Aorta (tissue), 5 donors: ENCODE data around the gene PARD6G. TPM values are rescaled to one million over a fixed set of nuclear protein-coding genes. Genes with fewer than 3 reads are reported as not detected.

ENCODE experiments used
- ATAC-seq: fragments of 200-7000 bp; cut with Tn5 transposase; one replicate; pipeline ENCODE4 v1.9.1; 2022; ENCODE audit warnings: moderate library complexity; ENCODE audit not compliant: low FRiP score
- DNase-seq, 2 donors: peaks; one replicate each; pipeline ENCODE4 v3.0.0-alpha.2; 2020
- H3K27ac ChIP-seq, 2 donors: one replicate each; pipeline ENCODE4 v1.5.1; 2013; ENCODE audit warnings: low read length in 2 of 2, mild to moderate bottlenecking in 2 of 2, moderate library complexity in 2 of 2, control low read depth in 1 of 2, inconsistent platforms in 1 of 2, low read depth in 1 of 2
- H3K27me3 ChIP-seq, 2 donors: one replicate each; pipeline ENCODE4 v1.6.1; 2013; ENCODE audit warnings: control low read depth in 1 of 2, low read length in 1 of 2, mild to moderate bottlenecking in 1 of 2, moderate library complexity in 1 of 2; ENCODE audit not compliant: insufficient read depth in 2 of 2, control insufficient read depth in 1 of 2
- H3K36me3 ChIP-seq, 2 donors: one replicate each; pipeline ENCODE4 v1.6.1; 2013; ENCODE audit warnings: control low read depth in 1 of 2, low read length in 1 of 2, mild to moderate bottlenecking in 1 of 2; ENCODE audit not compliant: insufficient read depth in 2 of 2, control insufficient read depth in 1 of 2
- H3K4me1 ChIP-seq, 2 donors: one replicate each; pipeline ENCODE4 v1.6.1; 2013; ENCODE audit warnings: low read length in 2 of 2, control low read depth in 1 of 2, mild to moderate bottlenecking in 1 of 2, moderate library complexity in 1 of 2; ENCODE audit not compliant: insufficient read depth in 2 of 2, control insufficient read depth in 1 of 2
- H3K4me3 ChIP-seq, 2 donors: one replicate each; pipeline ENCODE4 v1.5.1; 2013; ENCODE audit warnings: low read length in 2 of 2, control low read depth in 1 of 2, mild to moderate bottlenecking in 1 of 2
- H3K9me3 ChIP-seq: one replicate; pipeline ENCODE4 v1.6.1; 2013; ENCODE audit warnings: mild to moderate bottlenecking, low read length; ENCODE audit not compliant: control insufficient read depth
- WGBS, 2 donors: extraction: QIAGEN DNeasy Blood & Tissue Kit; methylation state at CpG; one replicate each; pipeline ENCODE4 v1.1.7; 2013; 5-methylcytosine and 5-hydroxymethylcytosine counted together
- intact Hi-C, 2 donors: fragments of 100-400 bp; cut with DNase I; formaldehyde crosslinking; loops; one replicate each; pipeline versions ENCODE4 v1.14.2 to v1.15.0; 2022
- polyA plus RNA-seq, 2 donors: library from polyadenylated mRNA; stranded (reverse); fragments of 200-250 nt; gene quantifications; one replicate each; pipeline ENCODE4 v1.2.3, GENCODE V29; 2013
- total RNA-seq, 2 donors: library from RNA; stranded (reverse); fragmentation: NEBNext Ultra II Directional; extraction: Animal tissue kit (Norgen Biotek cat#: 25700); gene quantifications; one replicate each; pipeline ENCODE4 v1.2.1, GENCODE V29; 2021
- donor health status: healthy with polysubstance abuse.
- donor health status: Bipolar disorder and iron deficiency.
- donor health status: DM: no; HTN: no; CAD: no.
- donor health status: DM: no; HTN: no; CAD: no.
- donor health status: DM: yes; HTN: yes; CAD: no.

The PARD6G gene
- total and polyA plus RNA-seq, 4 donors, result 0.38 to 4.1 (median 2.8) TPM

DNA sequence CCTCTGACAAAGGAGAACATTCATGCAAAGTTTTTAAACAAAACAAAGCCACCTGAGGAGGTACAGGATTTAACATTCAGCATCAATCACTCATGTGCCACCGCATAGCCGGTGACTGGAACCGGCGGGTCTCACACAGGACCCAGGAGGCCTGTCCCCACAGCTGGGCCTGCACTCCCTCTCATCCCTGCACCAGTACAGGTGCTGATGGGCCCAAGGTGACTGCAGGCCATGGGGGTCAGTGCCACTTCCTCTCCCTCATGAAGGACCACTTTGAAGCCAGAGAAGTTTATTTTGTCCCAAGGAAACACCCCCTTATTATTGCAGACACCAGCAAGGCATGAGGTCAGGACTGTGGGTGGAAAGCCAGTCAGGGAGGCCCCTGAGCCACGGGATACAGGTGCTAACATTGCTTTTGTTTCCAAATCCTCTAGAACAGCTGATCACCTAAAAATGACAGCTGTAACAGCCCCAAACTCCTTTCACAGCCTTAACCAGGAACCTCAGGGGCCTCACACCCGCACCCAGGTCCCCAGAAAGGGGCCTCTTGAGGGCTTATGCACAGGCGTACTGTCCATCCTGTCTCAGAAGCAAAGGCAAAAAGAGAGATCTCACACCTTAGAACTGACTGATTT, 14.0 kb downstream of the PARD6G start:
- Histone ChIP-seq H3K36me3 (no peaks in the 10 kb centered on the region), H3K27ac (no peak overlapping the region), H3K4me3 (no peak overlapping the region), H3K4me1 (no peaks in the 10 kb centered on the region), H3K9me3 (no peaks in the 10 kb centered on the region), H3K27me3 (no peaks in the 10 kb centered on the region)
- DNase-seq (no peak), ATAC-seq (peak; percentile 38)
- WGBS, 2 donors, result 87 to 88% methylated on average over 7 of the region's 7 CpGs
- intact Hi-C loops, result no loop called here

DNA sequence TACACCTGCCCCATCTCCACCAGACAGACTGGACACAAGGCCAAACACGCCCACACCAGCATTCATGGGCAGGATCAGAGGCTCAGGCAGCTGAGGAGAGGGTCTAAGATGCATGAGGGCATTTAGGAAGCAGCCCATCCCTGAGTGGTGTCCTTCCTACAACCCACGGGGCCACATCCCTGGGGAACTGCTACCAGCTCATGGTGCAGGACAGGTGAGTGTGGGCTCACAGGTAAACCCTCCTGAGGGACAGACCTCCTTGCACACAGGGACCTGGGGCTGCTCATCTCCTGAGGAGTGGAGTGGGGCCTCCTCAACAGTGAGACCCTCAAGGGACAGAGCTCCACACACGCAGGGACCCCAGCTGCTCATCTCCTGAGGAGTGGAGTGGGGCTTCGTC, 14.6 kb downstream of the PARD6G start:
- 92 to 93% methylated on average over 4 of the region's 4 CpGs for WGBS, 2 donors
- no peak for DNase-seq
- intact Hi-C loops, result no loop called here
- H3K4me3 ChIP-seq, result no peak overlapping the region
- no peaks in the 10 kb centered on the region for H3K36me3 ChIP-seq
- H3K4me1 ChIP-seq, result no peaks in the 10 kb centered on the region
- no peak for ATAC-seq
- H3K9me3 ChIP-seq, result no peaks in the 10 kb centered on the region
- no peaks in the 10 kb centered on the region for H3K27me3 ChIP-seq
- no peak overlapping the region for H3K27ac ChIP-seq

DNA sequence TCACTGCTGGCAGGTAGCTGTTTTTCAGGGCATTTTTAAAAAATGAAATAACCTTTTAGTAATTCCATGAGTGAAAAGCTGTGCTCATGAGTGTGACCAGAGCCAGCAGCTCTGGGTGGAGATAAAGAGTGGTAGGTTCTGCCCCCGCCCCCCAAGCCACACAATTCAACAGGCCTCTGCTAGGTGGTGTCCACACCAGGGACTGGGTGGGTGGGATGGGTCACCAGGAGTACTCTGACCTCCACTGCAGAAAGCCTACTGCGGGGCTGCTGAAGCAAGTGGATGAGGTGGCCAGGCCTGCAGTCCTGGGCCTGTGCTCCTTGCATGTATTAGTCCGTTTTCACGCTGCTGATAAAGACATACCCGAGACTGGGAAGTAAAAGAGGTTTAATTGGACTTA, 15.3 kb downstream of the PARD6G start:
- H3K4me1 ChIP-seq, result no peaks in the 10 kb centered on the region
- H3K4me3 ChIP-seq, result no peak overlapping the region
- DNase-seq (no peak), ATAC-seq (no peak)
- whole genome bisulfite sequencing, 2 donors, result 91 to 92% methylated on average over 5 of the region's 5 CpGs
- no peaks in the 10 kb centered on the region for H3K27me3 ChIP-seq
- no peaks in the 10 kb centered on the region for H3K9me3 ChIP-seq
- no peak overlapping the region for H3K27ac ChIP-seq
- intact Hi-C loops, result no loop called here
- H3K36me3 ChIP-seq, result no peaks in the 10 kb centered on the region

DNA sequence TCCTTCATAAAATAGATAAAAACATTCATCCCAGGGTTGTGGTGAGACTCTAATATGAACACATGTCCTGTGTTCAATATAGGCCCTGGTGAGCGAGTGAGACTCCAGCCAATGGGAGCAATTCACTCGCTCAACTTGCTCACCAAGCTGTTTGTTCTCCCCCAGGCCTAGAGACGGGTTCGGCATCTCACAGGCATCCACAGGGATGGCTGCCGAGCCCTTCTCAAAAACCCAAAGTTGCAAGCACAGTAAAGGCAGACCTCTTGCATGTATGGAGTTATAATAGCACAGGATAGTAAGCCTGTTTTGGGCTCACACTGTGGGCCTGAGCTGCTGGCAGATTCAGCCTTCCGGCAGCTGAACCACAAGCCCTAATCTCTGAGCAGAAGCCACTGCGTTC, 15.7 kb downstream of the PARD6G start:
- Histone ChIP-seq H3K4me1 (no peaks in the 10 kb centered on the region), H3K27ac (no peak overlapping the region), H3K36me3 (no peaks in the 10 kb centered on the region), H3K9me3 (no peaks in the 10 kb centered on the region), H3K27me3 (no peaks in the 10 kb centered on the region), H3K4me3 (no peak overlapping the region)
- no peak for DNase-seq
- WGBS, 2 donors, result 95% methylated on average over 7 of the region's 7 CpGs
- no peak for ATAC-seq
- intact Hi-C loops, result no loop called here

DNA sequence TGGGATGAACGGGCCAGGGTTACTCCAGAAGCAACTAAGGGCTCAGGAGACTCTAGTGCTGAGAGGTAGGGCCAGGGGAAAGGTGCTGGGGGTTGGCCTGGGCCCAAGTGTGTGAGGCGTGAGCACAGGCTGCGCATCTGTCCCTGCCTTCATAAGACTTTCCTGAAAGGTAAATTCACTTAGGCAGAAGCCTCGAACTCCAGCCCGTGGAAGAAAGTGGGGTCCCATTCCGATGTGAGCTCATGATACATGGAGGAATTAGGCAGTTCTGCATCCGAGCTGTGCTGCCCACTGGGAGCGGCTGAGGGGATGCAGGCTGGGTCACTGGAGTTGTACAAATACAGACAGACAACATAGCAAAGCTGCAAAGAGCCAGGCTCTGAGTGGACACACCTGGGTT, 16.2 kb downstream of the PARD6G start:
- WGBS, 2 donors, result 94% methylated on average over 8 of the region's 8 CpGs
- no peaks in the 10 kb centered on the region for H3K36me3 ChIP-seq
- intact Hi-C loops, result no loop called here
- no peak overlapping the region for H3K27ac ChIP-seq
- ATAC-seq (no peak), DNase-seq (no peak)
- no peak overlapping the region for H3K4me3 ChIP-seq
- H3K9me3 ChIP-seq, result no peaks in the 10 kb centered on the region
- no peaks in the 10 kb centered on the region for H3K4me1 ChIP-seq
- no peaks in the 10 kb centered on the region for H3K27me3 ChIP-seq

DNA sequence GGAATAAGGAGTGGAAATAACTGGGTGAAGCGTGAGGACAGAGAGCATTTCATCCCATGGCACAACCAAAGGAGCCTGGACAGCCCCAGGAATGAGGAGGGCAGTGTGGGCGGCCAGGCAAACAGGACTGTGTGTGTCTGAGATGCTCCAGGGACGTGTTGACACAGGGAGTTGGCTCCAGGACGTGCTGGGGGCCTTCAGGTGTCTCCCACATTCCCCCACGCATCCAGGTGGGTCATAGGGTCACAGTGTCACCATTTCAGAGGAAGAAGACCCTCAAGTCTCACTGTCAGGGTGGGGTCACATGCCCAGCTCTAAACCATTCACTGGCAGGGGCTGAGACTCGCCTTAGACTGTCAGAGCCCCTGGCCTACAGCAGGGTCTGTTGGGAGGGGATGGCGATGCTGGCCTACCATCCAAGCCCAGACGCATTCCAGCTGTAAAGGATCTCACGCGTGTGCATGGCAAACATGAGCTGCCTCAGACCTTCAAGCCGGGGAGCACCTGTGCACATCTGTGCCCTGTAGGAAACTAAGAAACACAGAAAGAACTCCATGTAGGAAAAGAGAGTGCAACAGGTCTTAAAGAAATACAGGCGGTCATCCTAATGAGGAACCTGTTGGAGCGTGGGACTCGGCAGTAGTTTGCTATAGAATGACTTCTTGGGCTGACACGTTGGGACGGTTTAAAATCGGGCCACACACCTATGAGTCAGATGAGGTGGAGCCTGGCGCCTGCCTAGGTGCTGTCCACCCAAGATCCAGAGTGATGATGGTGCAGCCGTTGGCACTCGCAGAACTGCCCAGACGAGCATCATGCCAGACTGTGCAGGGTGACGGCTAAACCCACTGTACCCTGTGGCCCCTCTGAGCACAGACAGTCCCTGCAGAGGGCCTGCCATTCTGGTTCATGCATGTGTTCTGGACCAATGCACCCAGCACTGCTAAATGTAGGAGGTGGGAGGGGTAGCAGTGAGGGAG, 17.3 kb downstream of the PARD6G start:
- H3K9me3 ChIP-seq, result no peaks in the 10 kb centered on the region
- ATAC-seq, result no peak
- 95% methylated on average over 22 of the region's 22 CpGs for WGBS, 2 donors
- H3K27me3 ChIP-seq, result no peaks in the 10 kb centered on the region
- H3K27ac ChIP-seq, result no peak overlapping the region
- DNase-seq, result no peak
- H3K4me1 ChIP-seq, result no peaks in the 10 kb centered on the region
- H3K36me3 ChIP-seq, result no peaks in the 10 kb centered on the region
- intact Hi-C loops, result no loop called here
- H3K4me3 ChIP-seq, result no peak overlapping the region

DNA sequence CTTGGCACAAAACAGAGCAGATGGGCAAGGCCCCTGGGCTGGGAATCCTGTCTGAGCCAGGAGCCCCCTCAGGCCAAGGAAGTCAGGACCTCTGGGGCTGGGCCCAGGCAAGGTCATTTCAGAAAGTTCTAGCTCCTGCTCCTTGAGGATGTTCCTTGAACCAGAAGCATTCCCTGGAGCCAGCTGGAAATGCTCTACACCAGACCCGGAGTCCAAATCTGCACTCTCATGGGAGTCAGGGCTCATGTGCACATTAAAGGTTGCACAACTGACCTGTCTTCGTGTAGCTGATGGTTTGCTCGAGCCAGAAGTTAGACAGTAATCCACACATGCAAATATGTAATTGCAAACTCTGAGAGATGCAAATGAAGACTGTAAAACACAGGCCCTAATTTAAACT, 18.0 kb downstream of the PARD6G start:
- no peak for DNase-seq
- ATAC-seq, result no peak
- Histone ChIP-seq H3K9me3 (no peaks in the 10 kb centered on the region), H3K27ac (no peak overlapping the region), H3K4me3 (no peak overlapping the region), H3K27me3 (no peaks in the 10 kb centered on the region), H3K36me3 (no peaks in the 10 kb centered on the region), H3K4me1 (no peaks in the 10 kb centered on the region)
- WGBS, 2 donors, result 74 to 77% methylated on average over 3 of the region's 3 CpGs
- intact Hi-C loops, result no loop called here

DNA sequence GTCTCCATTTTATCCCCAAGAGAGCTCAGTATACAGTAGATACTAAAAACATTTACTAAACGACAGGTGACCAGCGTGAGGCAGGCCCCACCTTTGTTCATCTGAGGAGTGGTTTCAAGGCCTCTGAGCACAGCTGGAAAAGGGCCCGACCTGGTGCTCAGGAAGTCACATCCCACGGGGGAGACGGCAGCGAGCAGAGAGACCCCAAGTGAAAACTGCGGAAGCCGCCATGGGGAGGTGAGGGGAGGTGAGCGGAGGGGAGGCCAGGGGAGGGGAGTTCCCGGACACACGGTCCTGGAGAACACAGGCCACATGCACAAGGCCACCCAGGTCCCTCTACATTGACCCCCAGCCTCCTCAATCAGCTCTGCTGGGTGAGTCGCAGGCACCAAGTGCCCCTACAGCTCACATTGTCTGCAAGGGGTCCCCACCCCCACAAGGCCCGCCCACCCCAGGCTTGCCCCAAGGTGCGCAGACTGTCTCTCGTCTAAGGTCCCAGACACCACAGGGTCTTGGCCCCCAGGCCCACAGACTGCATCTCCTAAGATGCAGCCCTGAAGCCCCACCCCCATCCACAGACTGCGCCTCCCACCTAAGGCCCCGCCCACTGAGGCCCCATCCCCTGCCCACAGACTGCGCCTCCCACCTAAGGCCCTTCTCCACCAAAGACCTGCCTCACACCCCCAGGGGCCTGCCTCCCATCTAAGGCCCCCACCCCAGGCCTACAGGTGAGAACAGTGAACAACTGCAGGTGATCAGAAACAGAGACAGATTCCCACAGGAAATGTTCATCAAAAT, 19.1 kb downstream of the PARD6G start:
- intact Hi-C loops, result no loop called here
- DNase-seq, result no peak
- Histone ChIP-seq H3K4me1 (no peaks in the 10 kb centered on the region), H3K36me3 (no peaks in the 10 kb centered on the region), H3K27me3 (no peaks in the 10 kb centered on the region), H3K4me3 (no peak overlapping the region), H3K27ac (no peak overlapping the region), H3K9me3 (no peaks in the 10 kb centered on the region)
- 85 to 92% methylated on average over 17 to 18 of the region's 18 CpGs for WGBS, 2 donors
- no peak for ATAC-seq
